NCI-H345 (cell line): ENCODE data around the gene STK32B.
A peak's percentile ranks its signal among the peaks of the same experiment; 100 is the strongest.

Source experiments
- DNase-seq: peaks from one replicate; lab custom pipeline; 2025; lab: John Stamatoyannopoulos, UW

Gene STK32B

DNA sequence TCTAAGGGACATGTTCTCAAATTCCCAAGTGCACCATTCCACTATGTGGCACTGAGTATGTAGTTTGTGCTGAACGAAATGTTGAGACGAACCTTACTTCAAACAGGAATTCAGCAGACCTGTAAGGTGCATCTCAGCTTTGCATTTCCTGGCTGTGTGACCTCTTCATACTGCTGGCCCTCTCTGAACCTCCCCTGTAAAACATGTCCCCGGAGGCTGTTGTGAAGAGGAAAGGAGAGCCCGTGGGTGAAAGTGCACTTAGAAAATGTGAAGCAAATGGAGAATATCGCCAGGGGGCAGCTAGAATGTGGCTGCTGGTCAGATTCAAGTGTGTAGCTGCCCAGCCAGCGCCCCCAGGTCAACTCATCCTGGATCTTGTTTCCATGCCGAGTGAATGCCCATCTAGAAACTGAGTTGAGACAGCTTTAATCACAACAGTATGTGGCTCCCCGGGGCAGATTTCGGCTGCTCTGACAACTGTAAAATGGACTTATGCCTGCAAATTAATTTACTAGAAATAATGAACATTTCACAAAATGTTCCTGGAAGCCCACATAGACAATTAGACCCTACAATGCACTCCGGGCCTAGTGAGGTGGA is 393.7 kb downstream of the STK32B start:
- DNase-seq: no peak

DNA sequence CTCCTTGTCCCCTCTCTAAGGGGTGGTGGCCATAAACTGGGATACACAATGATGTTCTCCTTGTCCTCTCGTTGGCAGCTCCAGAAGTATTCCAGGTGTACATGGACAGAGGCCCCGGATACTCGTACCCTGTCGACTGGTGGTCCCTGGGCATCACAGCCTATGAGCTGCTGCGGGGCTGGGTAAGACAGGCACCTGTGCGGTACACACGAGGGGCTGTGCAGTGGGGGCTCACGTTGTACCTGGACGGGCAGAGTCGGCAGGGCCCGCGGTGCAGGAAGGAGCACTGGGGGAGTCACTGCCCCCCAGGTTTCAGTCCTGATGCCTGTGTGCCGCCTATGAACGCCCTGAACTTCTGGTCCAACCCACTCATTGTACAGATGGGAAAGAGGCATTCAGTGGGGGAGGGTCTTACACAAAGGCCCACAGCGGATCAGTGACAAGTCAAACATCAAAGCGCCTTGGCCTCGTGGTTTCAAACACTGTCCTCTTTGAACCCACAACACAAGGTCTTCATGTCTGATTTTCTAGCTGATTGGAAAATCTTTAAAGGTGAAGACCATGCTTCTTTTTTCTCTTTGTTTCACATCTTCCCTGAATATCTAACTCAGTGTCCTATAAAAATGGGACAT is 395.4 kb downstream of the STK32B start:
- no peak for DNase-seq

DNA sequence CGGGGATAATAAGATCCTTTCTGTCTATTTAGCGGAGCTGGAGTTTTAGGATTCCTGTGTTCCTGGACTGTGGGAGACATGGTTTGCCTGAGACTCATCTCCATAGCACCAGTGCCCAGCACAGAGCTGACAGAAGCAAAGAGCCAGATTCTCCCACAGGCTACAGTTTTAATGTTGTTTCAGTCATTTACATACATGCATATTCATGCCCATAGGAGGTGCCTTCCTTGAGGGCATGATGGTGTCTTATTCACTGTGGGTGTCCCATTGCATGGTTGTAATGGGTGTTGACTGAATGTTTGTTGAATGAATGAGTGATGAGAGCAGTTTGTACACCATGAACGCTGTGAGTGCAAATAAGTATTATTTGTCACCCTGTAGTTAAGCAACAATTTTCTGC is 396.5 kb downstream of the STK32B start:
- DNase-seq: no peak

DNA sequence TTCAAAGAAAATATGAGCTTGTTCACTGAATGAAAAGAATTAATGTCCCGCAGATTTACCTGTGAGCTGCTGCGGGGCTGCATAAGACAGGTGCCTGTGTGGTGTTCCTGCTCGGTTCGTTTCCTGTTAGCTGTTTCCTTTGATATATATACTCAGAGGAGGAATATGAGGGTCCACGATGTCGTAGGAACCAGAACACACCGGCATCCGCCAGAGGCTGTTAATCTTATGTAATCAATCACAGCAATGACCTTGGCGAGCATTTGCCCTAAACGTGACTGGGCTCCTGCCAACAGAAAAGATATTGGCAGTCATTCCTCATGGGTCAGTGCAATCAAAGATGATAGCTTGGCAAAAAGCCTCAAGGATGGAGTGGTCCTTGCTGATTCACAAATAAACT is 396.9 kb downstream of the STK32B start:
- DNase-seq: no peak

DNA sequence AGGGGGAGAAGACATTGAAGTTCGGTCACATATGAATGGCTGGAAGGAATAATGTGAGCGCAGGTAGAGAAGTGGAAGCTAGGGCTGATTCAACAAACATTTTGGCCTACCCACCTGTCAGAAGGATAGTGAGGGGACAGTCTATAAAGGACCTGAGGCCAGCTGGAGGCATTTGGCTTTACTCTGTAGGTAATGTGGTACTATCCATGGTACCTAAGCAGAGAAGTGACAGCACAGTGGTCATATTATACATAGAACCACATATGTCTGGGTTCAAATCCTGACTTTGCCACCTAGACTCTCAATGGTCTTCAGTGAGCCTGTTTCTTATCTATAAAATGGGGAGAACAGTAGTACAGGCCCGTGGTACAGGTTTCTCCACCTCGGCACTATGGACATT is 400.0 kb downstream of the STK32B start:
- no peak for DNase-seq

DNA sequence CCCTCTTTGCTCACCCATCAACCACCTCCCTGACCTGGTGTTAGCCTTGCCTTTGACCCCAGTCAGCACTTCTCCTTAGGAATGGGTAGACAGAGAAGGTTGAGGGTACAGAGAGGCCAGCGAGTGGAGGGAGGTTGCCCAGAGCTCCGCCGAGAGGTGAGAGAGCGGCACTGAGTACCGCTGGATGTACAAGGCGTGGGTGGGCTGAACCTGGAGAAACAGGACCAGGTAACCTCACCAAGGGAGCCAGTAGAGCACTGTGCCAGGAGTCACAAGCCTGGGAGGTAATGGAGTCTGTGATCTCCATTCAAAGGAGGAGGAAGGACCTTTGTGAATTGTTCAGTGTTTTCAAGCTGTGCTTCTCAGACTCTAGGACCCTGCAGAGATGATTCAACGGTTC is 400.9 kb downstream of the STK32B start:
- DNase-seq: no peak

DNA sequence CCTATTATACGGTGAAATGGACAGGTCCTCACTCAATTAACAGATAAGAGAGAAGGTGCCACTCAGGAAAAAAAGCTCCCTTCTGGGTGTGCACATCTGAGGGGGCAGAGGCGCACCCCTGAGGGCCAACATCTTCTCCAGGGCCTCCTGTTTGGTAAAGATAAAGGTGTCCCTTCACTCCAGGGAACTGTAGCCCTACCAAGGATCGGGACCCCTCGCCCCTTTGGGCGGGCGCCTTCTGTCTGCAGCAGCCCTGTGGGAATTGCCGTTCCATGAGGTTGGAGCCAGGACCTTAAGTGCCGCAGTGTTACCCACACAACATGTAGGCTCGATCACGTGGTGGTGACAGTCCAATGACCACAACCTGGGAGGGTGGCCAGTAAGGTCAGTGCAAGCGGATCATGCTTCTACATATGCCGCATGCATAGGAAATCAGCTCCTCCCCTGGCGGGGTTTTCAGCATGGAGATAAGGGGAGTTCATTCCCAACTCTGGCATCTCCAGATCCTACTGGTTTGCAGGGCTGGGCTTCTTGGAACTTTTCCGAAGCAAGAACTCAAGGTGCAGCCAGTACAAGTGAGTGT is 403.8 kb downstream of the STK32B start:
- DNase-seq: no peak

DNA sequence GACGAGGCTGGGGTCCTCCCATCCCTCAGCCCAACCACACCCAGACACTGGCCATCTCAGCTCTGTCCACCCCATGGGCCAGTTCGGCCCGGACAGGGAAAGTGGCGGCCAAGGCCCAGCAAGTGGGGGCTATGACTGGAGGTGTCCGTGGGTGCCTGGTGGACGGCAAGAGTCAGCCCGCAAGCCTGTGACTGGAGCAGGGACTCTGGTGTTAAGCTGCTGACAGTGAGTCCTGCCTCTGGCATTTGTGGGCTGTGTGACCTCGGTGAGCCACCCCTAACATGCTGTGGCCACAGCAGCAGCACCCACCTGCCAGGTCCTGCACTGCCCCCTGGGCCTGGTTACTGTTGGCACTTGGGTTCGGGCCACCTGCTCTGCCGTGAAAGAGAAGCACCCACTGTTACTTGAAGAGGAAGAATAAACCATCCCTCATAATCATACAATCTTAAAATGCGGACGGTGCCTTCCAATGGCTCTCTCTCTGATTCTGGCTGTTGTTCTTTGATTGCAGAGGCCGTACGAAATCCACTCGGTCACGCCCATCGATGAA is 405.1 kb downstream of the STK32B start:
- DNase-seq: no peak

DNA sequence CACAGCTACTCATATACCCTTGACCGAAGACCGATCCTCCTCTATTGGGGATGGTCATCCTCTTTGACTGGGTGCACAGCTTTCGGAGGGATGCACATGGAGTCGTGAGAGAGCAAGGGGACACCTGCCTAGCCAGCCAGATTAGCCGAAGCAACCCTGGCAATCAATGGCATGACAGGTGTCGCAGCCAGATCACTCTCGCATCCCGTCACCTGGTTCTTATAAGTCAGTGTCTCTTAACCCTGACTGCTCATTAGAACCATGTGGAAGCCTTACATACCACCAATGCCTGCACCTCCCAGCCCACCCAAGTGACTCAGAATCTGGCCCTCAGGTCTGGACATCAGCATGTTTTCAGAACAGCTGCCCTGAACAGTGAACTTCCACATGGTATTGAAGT is 407.4 kb downstream of the STK32B start:
- no peak for DNase-seq

DNA sequence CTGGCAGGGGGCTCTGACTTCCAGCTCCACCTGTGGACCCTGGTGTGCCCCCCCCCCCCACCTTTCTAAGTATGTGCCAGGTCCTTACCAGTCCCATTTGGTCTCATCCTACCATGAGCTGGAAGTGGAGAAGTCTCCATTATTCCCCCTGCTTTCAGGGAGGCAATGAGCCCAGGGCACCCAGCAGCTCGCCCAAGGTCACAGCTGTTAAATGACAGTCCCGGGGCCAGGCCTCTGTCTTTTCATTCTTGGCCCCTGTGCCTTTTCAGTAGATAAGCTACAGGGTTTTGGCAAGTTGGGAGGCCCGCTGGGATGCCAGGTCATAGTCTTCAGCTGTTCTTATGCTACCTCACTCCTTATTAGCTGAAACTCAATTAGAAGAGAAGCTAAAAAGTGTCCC is 408.0 kb downstream of the STK32B start:
- no peak for DNase-seq

DNA sequence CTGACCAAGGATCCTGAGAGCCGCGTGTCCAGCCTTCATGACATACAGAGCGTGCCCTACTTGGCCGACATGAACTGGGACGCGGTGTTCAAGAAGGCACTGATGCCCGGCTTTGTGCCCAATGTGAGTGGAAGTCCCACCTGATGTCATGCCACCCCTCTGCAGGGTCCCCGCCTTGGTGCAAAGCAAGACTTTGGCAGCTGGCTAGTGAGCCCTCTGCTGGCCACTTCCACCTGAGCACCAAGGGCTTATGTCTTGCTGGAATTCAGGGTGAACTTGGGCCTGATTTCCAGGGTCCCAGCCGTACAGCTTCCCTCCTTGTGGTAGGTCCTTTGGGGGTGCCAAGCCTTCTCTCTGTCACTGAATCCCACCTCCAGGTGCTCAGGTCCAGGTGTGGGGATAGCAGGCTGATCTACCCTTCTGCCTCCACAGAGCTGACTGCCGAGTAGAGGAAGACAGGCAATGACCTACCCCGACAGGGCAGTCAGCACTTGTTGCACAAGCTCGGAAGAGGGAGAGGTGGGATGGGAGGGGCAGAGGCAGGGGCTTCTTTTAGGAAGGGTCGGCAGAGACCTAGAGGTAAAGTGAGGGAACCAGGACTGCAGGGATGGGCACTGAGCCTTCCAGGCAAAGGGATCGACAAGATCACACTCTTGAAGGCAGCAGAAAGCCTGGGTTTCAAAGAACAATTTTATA is 409.0 kb downstream of the STK32B start:
- DNase-seq: peak; percentile 11

DNA sequence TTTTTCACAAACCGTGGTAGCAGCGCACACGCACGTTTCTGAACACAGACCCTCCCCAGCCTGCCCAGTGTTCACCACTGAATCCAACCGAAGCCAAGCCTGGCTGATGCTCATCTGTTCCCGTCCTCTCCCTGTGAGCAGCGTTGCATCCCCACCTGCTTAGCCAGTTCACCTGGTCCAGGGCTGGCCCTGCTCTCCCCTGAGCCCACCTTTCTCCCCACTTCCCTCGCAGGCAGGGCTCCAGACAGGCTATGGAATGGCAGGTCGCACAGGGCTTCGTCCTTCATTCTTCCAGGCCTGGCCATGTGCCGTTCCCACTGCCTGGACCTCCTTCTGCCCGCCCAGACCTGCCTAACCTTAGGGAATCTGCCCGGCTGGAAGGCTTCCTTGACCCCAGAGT is 410.2 kb downstream of the STK32B start:
- no peak for DNase-seq

DNA sequence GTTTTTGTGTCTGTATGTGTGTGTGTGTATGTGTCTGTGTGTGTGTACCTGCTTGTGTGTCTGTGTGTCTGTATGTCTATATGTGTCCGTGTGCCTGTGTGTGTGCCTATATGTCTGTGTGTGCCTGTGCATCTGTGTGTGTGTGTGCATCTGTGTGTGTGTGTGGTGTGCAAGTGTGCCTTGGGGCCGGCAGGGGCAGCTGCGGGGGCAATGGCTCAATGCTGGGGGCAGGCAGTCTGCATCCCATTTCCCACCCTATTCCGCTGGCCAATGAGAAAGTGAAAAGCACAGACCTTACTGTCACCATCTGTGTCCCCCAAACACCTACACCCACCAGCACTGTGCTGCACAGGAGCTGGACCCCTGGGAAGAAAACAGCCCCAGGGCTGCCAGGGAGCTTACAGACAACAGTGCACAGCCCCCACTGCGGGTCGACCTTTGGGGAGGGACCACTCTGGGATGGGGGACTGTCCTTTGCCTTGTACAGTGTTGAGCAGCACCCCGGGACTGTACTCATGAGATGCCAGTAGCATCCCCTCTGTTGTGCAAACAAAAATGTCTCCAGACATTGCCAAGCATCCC is 411.1 kb downstream of the STK32B start:
- no peak for DNase-seq

DNA sequence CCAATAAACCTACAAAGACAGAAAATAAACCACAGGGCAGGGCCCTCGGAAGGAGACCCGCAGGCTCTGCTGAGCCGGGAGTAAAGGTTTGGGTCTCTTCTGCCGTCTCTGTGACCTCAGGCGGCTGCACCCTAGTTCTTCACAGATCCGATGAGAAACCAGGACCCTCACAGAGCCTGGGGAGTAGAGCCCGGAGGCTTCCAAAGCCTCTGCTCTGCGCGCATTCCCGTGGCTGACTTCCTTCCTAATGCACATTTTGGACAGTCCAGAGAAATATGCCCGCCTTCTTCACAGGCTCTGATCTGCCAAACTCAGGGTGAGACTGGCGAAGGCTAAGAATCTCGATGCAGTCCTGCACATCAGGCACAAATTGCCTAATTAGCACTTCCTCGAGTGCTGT is 411.6 kb downstream of the STK32B start:
- no peak for DNase-seq

DNA sequence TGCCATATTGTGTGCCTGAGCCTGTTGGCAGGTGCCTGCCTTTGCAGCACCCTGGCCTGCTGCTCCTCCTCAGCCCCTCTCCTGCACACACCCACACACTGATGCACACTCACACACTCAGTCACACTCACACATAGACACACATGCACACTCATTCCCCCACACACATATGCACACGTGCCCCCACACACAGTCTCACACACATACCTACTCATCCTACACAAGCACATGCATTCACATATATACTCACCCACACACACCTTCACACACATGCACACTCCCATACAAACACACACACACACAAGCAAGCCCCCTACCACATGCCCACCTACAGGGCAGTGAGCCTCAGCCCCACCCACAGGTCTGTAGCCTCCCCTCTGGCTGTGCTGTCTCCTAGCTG is 412.1 kb downstream of the STK32B start:
- no peak for DNase-seq

DNA sequence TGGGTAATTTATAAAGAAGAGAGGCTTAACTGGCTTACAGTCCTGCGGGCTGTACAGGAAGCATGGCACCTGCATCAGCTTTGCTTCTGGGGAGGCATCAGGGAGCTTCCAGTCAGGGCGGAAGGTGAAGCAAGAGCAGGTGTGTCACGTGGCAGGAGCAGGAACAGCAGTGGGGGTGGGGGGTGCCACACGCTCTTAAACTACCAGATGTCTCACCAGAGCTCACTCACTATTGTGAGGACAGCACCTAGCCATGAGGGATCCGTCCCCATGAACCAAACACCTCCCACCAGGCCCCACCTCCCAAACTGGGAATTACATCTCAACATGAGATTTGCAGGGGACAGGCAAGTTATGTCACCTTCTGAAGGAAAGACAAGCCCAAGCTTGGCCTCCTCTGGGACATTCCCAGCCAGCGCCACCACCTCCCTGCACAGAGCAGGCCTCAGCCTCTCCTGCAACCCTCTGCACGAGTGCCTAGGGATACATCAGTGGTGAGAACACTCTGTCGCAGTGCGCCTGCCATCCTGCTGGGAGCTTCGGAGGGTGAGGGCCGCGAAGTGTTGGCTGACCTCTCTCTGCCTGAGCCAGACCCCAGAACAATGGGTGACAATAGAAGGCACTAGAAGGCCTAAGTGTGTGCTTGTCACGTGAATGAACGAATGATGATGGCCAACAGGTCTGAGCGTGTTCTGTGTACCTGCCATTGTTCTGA is 412.8 kb downstream of the STK32B start:
- no peak for DNase-seq

DNA sequence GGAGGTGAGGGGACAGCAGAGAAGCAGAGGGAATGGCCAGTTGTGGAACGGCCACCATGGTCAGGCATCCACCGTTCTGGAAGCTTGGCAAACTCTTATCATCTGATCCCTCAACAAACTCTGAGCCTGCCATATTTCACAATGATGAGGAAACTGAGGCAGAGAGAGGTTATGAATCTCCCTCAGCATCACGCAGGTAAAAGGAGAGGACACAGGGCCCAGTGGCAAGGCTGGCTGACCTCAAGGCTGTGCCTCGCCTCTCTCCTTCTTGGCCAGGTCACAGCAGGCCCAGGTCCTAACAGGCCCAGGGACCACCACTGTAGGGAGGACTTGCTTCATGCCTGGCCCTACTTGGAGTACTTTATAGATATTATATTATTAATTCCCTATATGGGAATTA is 414.2 kb downstream of the STK32B start:
- no peak for DNase-seq

DNA sequence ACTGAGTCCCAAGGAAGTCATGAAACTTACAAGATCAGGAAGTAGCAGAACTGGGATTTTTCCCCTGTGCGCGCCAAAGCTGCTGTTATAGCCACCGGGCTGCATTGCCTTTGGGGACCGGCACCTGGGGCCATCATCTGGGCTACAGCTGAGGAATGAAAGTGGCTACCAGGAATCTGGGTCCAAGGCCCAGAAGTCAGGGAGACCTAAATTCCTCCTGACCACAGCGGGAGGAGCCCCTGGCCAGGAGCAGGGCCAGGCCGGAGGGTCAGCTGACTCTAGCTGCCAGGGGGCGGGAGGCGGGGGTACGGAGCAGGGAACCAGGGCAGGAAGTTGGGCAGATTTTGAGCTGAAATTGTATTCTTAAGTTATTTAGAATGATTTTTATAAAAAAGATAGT is 414.7 kb downstream of the STK32B start:
- DNase-seq: no peak

DNA sequence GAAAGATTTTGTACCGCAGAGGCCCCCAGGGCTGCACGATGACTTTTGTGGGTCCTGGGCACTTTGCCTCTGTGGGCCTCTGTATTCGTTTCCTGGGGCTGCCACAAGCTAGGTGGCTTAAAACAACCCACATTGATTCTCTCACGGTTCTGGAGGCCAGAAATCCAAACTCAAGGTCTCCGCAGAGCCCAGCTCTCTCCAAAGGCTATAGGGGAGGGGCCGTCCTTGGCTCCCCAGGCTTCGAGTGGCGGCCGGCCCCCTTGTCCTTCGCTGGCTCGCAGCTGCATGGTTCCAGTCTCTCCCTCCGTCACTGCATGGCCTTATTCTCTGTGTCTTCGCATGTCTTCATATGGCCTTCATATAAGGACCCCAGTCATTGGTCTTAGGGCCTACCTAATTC is 415.8 kb downstream of the STK32B start:
- no peak for DNase-seq

DNA sequence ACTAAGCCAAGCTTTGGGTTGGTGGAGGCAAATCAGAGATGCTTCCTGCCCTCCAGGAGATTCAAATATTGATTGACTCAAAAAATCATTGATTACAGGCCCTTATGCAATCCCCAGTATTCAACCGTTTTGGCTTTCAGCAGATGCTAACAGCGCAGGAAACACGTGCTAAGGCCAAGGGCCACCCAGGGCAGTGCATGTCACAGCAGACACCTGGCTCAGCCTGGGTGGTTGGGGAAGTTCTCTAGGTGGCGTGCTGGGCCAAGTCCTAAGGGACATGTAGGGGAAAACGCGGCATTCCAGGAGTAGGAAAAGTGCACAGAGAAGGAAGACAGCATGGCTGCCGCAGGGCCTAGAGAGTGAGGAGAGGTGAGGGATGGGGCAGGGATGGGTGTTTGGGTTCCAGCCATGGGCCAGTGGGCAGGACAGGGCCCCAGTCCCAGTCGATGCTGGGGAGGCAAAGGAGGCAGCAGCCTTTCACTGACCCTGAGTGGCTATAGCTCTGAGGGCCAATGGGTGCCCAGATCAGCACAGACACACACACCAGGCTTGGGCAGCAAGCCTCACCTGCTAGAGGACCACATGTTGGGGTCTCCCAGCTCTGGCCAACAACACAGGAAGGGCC is 418.0 kb downstream of the STK32B start:
- no peak for DNase-seq

DNA sequence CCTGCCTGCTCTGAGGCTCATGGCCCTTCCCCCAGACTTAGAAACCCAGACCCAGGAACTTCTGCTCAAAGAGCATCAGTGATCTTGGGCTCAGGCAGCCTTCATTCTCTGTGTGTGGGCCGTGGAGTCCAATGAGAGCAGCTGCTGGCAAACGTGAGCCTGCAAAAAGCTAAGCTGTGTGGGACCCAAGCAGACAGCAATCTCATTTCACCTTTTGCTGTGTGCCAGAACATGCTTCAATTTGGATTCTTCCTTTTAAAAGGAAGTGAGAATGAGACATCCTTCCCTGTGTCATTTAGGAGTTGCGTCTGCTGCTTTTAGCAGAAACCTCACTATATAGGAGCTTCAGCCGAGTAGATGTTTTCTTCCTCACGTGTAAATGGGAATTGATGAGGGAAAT is 418.6 kb downstream of the STK32B start:
- DNase-seq: no peak
